GM18502 (cell line): ENCODE results near the gene AIFM1.

Experiments used
- ATAC-seq: cut with Tn5 transposase; IDR thresholded peaks from one replicate; pipeline ENCODE4 v1.9.1; 2021; ENCODE audit warnings: mild to moderate bottlenecking; ENCODE audit not compliant: unreplicated experiment, poor library complexity

The AIFM1 gene

DNA sequence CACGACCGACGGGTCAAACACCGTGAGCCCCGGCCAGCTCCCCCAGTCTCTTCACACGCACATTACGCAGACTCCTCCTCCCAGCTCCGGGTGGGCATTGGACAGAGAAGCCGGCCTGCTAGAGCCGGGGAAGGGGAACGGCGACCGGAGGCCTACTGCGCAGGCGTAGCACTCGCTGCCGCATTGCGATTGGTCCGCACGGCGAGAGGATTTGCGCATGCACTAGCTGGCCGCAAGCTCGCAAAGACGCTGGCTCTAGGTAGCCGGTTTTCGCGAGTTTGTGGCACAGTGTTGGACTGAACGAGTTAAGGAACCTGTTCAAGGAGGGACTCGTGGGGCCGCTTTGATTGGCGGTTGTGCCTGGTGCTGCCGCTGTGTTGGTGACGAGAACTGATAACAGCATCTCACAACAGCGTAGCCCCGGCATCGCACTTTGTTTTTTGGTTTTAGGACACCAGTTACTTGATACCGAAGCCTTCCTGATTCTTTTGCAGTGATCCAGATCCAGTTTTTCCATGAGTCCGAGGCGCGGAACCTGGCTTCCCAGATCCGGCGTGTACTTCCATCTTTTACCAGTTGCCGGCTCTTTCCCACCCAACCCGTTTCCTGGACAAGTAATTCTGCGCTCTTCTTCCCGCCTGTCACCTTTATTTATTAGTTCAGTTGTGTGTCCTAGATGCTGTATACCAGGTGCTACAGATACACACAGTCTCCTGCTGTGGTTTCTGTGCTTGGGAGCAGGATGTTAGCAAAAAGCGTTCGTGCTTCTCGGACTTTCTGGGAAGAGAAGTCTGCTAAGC lies at the start of gene AIFM1:
AIFM1 (minus strand) TSS at position 139 of the 800 bp plus-strand sequence. CDS start 185 bp downstream, outside the sequence.
- ATAC-seq: peak; percentile 90

DNA sequence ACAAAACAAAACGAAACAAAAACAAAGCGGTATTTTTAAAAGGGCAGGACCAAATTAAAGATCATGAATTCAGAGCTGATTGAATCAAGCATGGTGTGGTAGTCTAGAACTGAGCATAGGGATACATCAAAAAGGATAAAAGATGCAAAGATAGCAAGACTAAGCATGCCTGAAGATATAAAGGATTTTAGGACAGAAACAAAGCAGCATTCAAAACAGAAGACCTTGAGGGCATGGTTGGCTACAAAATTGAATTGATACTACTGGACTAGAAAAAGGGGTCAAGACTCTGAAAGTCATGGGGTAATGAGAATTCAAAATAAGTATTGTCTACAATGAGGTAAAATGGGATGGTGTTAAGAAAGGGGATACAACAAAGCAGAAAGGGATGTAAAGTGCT lies 47.7 kb upstream of the AIFM1 start:
- no peak for ATAC-seq

DNA sequence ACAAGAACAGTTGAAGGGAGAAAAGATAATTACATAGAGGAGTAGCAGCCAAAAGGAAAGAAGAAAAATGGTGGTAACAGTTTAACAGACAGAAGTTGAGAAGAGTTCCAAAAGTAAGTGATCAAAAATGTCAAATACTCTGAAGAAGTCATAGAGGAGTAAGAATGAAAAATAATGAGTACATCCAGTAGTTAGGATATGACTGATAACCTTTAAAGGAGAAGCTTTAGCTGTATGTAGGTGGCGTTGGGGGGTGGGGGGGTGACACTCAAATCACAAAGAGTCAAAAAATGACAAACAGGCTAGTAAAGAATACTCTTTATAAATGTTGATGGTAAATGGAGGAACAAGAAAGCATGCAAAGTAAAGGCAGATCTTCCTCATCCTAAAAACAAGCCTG lies 46.7 kb upstream of the AIFM1 start:
- no peak for ATAC-seq

DNA sequence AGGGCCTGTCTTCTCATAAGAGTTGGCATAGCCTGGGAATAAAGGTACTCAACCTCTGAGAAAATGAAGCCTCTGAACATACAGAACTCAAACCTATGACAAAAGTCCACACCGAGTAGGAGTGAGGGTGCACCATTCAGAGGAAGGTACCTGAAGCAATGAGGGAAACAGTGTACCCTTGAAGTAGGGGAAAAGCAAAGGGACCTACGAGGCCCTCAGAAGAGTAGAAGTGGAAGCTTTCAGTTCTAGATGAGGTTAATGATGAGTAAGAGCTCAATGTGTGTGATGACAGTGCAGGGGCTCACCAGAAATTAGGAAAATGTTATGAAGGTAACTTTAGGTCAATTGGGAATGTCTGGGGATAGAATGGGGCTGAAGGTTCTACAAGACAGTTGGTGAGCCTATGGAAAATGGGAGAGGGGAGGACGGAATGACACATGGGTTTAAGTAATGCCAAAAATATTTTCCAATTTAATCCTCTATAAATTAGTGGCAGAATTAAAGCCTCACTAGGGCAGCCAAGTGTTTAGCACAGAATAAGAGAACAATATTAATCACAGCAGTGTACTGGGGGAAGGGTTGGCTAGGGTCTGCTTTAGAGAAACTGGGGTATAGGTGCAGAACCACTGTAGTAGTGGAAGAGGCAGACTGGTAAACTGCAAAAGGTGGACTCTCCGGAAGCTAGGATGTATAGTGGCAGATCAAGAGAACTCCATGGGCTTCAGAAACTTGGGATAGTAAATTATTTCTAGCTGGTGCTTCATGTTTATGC lies 46.0 kb upstream of the AIFM1 start:
- ATAC-seq: no peak

DNA sequence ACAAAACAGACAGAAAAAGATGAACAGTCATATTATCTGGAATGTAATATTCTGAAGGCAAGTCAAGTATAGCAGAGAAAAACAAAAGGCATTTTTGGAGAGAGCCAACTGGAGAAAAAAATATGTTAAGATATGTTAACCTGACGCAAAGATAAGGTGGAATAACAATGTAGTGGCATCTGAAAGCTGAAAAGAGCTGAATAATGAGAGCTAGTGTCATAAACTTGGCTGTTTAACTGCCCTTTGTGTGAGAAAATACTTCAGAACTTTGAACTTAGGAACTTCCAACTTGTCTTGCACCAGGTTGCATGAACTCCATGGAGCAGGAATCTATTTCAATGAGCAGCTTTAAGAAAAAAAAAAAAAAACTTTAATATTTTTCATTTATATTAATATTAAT lies 39.0 kb upstream of the AIFM1 start:
- no peak for ATAC-seq

DNA sequence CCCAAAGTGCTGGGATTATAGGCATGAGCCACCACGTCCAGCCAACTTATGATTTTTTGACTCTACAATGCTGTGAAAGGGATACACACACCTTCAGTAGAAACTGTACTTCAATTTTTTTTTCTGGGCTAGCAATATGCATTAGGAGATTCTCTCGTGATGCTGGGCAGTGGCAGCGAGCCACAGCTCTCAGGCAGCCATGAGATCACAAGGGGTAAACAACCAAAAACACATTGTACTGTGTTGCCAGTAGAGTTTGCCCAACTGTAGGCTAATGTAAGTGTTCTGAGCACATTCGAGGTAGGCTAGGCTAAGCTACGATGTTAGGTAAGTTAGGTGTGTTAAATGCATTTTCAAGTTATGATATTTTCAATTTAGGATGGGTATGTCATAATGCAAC lies 31.8 kb upstream of the AIFM1 start:
- ATAC-seq: no peak

DNA sequence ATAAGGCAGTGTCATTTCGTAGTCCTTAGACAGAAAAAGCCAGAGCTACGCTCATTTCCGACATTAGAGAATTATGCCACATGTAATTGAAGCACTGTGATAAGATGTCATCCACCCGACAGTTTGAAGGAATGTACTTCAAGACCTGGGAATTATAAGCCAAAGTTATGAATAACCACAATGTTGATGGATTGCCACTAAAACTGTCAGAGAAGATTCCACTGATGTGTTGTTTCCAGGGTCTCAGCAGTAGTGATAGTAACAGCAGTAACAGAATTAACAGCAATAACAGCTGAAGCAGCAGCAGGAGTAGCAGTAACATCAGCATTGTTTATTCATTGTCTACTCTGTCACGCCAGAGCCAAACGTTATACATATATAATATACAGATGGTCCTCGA lies 30.8 kb upstream of the AIFM1 start:
- ATAC-seq: no peak

DNA sequence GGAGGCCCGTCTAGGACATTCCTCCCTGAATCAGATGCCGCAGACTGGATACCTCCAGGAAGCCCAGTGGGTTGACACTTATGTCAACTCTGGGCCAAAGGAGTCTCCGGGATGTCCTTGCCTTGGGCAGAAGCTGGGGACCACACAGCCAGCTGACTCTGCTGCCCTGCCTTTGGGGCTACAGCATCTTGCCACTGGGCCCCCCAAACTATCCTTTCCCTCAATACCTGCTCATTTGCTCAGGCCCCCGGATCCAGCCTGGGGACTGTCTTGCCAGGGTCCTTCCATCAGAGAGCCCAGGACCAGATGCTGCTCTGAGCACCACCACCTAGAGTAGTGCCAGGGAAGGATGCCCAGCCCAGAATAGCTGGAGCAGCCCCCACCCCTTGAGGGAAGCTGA lies 25.2 kb upstream of the AIFM1 start:
- ATAC-seq: no peak

DNA sequence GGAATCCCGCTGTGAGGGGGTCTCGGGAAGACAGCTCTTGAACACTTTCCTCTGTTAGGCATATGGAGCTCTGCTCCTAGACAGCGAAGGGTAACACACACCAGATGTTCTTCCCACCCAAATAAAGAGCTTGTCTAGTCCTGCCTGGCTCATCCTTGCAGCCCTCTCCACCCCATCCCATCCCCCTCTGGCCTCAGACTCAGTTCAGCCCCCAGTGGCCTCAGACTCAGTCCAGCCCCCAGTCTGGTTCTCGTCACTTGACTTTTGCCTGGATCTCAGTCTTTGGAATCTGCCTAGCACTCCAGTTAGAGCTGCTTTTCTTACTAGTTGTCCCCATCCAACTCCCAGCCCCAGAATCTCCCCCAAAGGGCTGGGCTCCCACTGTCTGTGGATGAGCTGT lies 21.0 kb upstream of the AIFM1 start:
- ATAC-seq: no peak

DNA sequence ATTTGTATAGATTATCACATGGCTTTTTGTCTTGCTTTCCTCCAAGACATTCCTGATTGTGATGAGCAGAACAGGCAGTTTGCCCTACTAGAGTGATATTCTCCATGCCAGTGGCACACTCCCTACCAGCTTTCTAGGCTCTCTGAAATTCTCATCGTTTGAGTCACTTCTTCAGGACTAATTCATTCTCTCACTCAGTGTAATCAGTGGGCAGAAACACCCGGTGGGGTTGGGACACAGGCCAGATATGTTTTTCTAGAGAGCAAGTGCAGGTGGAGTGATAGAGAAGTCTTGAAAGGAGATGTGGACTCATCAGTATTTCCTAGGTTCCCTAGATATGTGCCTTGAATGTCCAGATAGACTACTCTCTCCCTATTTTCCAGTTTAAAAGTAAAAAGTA lies 19.2 kb upstream of the AIFM1 start:
- no peak for ATAC-seq

DNA sequence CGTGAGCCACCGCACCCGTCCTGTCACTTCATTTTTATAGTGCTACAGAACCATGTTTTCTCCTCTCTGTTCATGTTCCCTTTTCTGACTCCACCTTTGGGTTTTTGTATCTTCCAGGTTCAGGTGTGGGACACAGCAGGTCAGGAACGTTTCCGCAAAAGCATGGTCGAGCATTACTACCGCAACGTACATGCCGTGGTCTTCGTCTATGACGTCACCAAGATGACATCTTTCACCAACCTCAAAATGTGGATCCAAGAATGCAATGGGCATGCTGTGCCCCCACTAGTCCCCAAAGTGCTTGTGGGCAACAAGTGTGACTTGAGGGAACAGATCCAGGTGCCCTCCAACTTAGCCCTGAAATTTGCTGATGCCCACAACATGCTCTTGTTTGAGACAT lies 18.5 kb upstream of the AIFM1 start:
- ATAC-seq: no peak

DNA sequence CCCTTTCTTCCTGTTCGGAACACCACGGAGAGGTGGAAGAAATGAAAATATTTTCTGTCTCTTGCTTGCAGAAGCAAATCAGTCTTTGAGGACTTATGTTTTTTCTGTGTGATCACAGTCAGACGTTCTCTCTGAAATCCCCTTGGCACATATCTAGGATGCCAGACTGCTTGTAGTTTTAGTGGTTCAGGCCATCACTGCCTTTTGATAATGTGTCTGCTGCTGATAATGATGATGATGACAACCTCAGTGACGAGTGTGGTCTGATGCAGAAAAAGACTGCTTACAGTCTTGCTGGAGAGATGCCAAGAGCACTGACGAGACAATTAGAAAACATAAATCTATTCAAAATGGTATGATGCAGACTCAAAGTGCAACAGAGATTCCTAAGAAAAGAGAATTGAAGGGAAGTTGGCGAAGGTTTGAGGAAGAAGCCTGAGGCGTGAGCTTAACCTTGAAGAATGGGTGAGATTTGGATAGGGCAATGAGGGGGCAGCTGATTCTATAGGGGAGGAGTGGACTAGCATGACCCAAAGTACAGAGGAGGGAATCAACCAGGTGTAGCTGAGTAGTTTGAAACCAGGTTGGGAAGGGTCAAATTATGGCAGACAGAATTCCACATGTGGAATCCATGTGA lies 14.1 kb upstream of the AIFM1 start:
- ATAC-seq: no peak

DNA sequence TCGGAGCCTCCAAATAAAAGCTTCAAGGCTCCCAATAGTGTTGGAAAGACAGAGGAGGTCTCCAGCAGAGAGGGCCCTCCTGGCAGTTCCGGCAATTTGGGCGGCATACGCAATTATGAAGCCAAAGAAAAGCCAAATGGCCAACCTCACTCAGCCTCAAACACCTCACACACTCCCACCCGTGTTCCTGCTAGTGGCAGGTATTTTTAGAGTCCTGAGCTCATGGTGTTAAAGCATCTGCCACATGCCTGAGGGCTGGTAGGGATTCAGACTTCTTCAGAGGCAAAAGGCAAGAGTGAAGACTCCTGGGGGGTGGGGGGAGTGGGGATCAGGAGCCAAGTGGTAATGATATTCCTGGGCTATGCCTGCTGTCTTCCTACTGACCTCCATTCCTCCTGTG lies 13.5 kb upstream of the AIFM1 start:
- no peak for ATAC-seq

DNA sequence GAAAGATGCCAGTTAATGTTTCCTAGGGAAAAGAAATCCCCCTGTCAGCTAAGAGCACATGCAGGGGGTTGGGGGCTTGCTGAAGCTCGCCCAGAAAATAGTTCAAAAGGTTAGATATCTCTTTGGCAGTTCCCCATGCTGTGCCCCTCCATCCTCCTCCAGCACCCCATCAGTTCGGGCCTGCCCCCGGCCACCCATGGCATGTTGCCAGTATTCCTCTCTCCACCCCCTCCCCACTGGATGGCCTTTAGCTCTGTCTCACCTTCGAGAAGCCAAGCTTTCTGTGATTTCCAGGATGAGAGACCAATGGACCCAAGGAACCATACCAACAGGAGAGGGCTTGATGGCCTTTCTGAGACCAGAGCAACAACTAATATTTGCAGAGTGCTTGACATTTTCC lies 11.3 kb upstream of the AIFM1 start:
- ATAC-seq: no peak

DNA sequence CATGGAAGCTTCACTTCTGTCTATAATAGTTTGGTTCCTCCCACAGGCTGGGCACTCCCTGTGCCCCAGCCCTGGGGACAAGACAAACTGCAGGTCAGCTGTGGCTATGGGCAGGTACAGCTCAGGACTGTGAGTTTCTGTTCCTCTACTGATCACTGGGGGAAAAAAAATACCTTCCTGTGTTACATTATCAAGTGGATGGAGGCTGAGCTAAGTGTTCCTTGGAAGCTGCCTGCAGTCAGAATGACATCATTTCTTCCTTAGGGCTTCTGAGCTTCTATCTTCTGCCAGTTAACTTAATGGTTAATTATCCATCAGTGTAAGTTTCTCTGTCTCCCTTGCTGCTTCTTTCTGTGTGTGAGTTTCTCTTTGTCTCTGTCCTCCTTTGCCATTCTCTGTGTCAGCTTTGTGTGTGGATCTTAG lies 10.7 kb upstream of the AIFM1 start:
- peak; percentile 74 for ATAC-seq

DNA sequence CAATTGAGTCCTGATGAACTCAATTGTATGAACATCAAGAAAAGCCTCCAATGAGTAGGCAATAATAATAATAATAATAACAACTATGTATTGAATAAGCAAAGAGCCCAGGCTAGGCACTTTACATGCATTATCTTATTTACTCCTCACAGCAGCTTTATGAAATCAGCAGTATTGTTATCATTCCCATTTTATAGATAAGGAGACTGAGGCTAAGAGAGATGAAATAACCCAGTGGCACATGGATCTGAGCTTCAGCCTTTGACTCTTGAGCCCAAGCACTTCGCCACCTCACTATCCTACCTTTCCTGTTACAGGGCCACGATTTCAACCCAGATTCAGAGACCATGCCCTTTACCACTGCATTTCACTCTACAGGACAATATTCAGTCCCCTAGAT lies 9.3 kb upstream of the AIFM1 start:
- ATAC-seq: no peak

DNA sequence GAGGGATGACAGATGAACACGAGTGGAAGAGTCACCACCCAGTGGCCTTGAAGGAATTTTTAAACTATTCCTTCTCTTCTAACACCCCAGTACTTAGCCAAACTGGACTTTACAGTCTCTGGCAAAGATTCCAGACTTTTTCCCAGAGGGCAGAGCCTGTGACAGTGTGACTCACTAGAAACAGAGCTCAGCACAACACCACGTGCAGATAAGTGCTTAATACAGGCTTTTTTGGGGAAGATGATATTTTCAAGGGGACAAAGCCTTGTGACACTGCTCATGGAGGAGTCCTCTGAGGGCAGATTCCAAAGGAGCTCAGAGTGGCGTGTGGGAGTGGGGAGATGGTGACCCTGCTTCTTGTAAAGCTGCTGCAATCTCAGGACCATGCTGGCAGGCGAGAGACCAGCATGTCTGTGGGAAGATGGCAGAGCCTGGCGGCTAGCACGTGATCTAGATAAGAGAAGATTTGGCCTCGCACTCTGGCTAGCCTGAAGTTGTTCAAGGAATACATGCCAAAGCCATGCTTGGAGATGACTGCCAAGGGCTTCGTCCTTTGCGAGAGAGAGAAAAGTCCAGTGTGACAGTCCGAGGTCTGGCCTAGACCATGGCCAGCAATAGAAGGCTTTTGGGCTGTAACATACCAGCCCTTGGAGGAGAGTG lies 8.5 kb upstream of the AIFM1 start:
- ATAC-seq: no peak

DNA sequence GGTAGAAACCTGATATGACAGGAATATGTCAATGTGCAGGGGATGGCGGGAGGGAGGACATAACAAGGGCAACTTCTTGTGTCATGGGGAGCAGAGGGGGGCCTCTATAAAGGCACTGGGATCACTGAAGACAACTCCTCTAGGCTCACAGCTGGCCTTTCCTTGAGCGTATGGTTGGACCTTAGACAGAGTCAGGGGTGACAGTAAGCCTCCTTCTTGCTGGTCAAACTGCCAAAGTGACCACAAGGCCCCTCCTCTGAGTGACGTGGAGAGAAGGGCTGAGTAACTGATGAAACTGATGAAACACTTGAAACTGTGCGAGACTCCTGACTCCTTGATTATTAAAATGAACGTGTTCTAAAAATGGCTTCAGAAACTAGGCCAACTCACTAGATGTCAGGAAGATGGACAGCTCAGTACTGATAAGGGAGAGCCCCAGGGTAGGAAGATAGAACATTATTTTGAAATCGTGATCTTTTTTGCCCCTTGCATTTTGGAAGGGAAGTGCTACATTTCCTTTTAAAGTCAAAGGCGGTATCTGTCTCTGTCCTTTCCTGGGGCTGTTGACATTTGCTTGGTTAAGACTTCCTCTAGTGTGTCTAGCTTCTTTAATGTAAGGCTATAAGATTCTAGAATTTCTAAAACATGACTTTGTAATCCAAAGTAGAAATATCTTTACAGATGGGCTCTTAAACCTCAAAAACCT lies 7.7 kb upstream of the AIFM1 start:
- ATAC-seq: peak; percentile 36

DNA sequence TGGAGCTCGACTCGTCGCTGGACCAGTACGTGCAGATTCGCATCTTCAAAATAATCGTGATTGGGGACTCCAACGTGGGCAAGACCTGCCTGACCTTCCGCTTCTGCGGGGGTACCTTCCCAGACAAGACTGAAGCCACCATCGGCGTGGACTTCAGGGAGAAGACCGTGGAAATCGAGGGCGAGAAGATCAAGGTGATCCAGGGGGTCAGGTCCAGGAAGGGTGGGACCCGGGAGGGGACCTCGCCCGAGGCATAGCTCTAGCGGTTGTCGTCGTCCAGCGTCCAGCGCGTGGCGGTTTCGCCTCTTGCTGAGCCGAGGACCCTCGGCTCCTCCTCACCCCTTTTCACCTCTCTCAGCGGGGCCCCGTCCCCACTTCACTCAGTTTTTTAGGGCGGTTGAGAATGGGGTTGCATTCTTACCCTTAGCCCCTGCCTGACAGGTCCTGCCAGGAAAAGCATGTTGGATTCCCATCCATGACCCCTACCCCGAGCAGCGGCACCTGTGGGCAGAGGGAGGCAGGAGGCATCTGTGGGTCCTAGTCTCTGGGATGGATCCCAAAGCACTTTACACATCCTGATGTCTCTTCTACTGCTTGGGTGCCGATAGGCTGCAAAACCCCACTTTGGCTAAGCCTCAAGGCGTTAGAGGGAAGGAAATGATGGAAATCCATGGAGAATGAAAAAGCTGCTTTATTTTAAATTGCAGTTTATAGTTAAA lies 6.6 kb upstream of the AIFM1 start:
- ATAC-seq: no peak
